Left lung (tissue), 10 donors: ENCODE data around the gene CYP27A1. TPM values are rescaled to one million over a fixed set of nuclear protein-coding genes. Genes with fewer than 3 reads are reported as not detected.

ENCODE experiments used
- ATAC-seq: fragments of 200-7000 bp; cut with Tn5 transposase; one replicate; pipeline ENCODE4 v1.9.1; 2020; ENCODE audit warnings: moderate library complexity
- DNase-seq, 4 donors: peaks; one replicate each; pipeline ENCODE4 v3.0.0-alpha.2; 2013 to 2020
- H3K27ac ChIP-seq, 2 donors: fragments of 200-600 bp; sonication (generic) in 1 of 2; one replicate each; pipeline versions ENCODE4 v1.5.0 to v1.8.0; 2020 to 2021
- H3K27me3 ChIP-seq, 2 donors: fragments of 200-600 bp; sonication (generic) in 1 of 2; one replicate each; pipeline versions ENCODE4 v1.5.0 to v1.8.0; 2020 to 2021
- H3K36me3 ChIP-seq, 2 donors: fragments of 200-600 bp; sonication (generic) in 1 of 2; one replicate each; pipeline versions ENCODE4 v1.5.0 to v1.8.0; 2020 to 2021
- H3K4me1 ChIP-seq, 2 donors: fragments of 200-600 bp; one replicate each; pipeline ENCODE4 v1.8.0; 2021
- H3K4me3 ChIP-seq, 2 donors: fragments of 200-600 bp; sonication (generic) in 1 of 2; one replicate each; pipeline versions ENCODE4 v1.5.0 to v1.8.0; 2020 to 2021; ENCODE audit warnings: mild to moderate bottlenecking in 1 of 2
- H3K9me3 ChIP-seq, 2 donors: fragments of 200-600 bp; sonication (generic) in 1 of 2; one replicate each; pipeline versions ENCODE4 v1.5.0 to v1.8.0; 2020 to 2021
- intact Hi-C, 2 donors: fragments of 100-400 bp; cut with DNase I; formaldehyde crosslinking; loops; one replicate each; pipeline versions ENCODE4 v1.11.2 to v1.14.2; 2022
- polyA plus RNA-seq, 6 donors: library from polyadenylated mRNA; unstranded; fragments of 120-200 nt; gene quantifications; one replicate each; pipeline ENCODE4 v1.2.1, GENCODE V29; 2013; ENCODE audit not compliant: insufficient read length in 6 of 6
- total RNA-seq, 2 donors: library from RNA; stranded (reverse); fragmentation: NEBNext Ultra II Directional; extraction: Animal tissue kit (Norgen Biotek cat#: 25700); gene quantifications; one replicate each; pipeline ENCODE4 v1.2.1, GENCODE V29; 2021
- TF ChIP-seq, protein P1 (sequence below), 2 donors: fragments of 200-600 bp; sonication (generic) in 1 of 2; IDR thresholded peaks; one replicate each; pipeline versions ENCODE4 v1.5.0 to v1.8.0; 2021; ENCODE audit warnings: antibody characterized with exemption in 2 of 2
- donor health status: DM: no; HTN: yes; CAD: no.
- donor health status: DM: no; HTN: no; CAD: no.

CYP27A1 gene
- total and polyA plus RNA-seq, 8 donors: 24.3 to 95.9 (median 30.7) TPM

- Histone ChIP-seq H3K27ac (no peak overlapping the region), H3K9me3 (no peaks in the 10 kb centered on the region), H3K27me3 (no peaks in the 10 kb centered on the region), H3K4me3 (no peak overlapping the region), H3K36me3 (no peaks in the 10 kb centered on the region), H3K4me1 (no peaks in the 10 kb centered on the region)
- intact Hi-C loops: no loop called here
- ATAC-seq (no peak), DNase-seq (no peak)
- TF ChIP-seq, protein P1, sequence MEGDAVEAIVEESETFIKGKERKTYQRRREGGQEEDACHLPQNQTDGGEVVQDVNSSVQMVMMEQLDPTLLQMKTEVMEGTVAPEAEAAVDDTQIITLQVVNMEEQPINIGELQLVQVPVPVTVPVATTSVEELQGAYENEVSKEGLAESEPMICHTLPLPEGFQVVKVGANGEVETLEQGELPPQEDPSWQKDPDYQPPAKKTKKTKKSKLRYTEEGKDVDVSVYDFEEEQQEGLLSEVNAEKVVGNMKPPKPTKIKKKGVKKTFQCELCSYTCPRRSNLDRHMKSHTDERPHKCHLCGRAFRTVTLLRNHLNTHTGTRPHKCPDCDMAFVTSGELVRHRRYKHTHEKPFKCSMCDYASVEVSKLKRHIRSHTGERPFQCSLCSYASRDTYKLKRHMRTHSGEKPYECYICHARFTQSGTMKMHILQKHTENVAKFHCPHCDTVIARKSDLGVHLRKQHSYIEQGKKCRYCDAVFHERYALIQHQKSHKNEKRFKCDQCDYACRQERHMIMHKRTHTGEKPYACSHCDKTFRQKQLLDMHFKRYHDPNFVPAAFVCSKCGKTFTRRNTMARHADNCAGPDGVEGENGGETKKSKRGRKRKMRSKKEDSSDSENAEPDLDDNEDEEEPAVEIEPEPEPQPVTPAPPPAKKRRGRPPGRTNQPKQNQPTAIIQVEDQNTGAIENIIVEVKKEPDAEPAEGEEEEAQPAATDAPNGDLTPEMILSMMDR (IDR thresholded peaks at IDR 0.05): no peak
Measured at GRCh38 chr2:218792433-218792832, 10.5 kb downstream of the CYP27A1 start.

GRCh38 chr2:218796691-218797090 is 14.7 kb downstream of the CYP27A1 start:
- ATAC-seq: no peak
- no peak overlapping the region for H3K4me3 ChIP-seq

GRCh38 chr2:218798767-218799504 is 17.0 kb downstream of the CYP27A1 start:
- H3K27ac ChIP-seq: no peak overlapping the region
- H3K9me3 ChIP-seq: peaks cover 0 to 2% of the 10 kb centered on the region in 2 donors
- no peaks in the 10 kb centered on the region for H3K36me3 ChIP-seq
- TF ChIP-seq, protein P1 (IDR thresholded peaks at IDR 0.05): no peak
- DNase-seq (no peak), ATAC-seq (no peak)
- H3K27me3 ChIP-seq: no peaks in the 10 kb centered on the region
- intact Hi-C loops: no loop called here
- peaks cover 0 to 13% of the 10 kb centered on the region in 2 donors for H3K4me1 ChIP-seq
- H3K4me3 ChIP-seq: no peak overlapping the region

More at GRCh38 chr2:218796691-218797090, 14.7 kb downstream of the CYP27A1 start:
- H3K4me1 ChIP-seq: no peaks in the 10 kb centered on the region
- H3K9me3 ChIP-seq: no peaks in the 10 kb centered on the region
- DNase-seq: no peak
- no peaks in the 10 kb centered on the region for H3K36me3 ChIP-seq
- no peak overlapping the region for H3K27ac ChIP-seq
- intact Hi-C loops: no loop called here
- TF ChIP-seq, protein P1 (IDR thresholded peaks at IDR 0.05): no peak
- no peaks in the 10 kb centered on the region for H3K27me3 ChIP-seq

- peaks cover 0 to 12% of the 10 kb centered on the region in 2 donors for H3K9me3 ChIP-seq
- no peaks in the 10 kb centered on the region for H3K27me3 ChIP-seq
- H3K4me3 ChIP-seq: no peak overlapping the region
- H3K36me3 ChIP-seq: no peaks in the 10 kb centered on the region
- ATAC-seq (no peak), DNase-seq (no peak)
- TF ChIP-seq, protein P1 (IDR thresholded peaks at IDR 0.05): no peak
- no peak overlapping the region for H3K27ac ChIP-seq
- H3K4me1 ChIP-seq: peaks cover 0 to 13% of the 10 kb centered on the region in 2 donors
- intact Hi-C loops: no loop called here
Measured at GRCh38 chr2:218799990-218800389, 18.0 kb downstream of the CYP27A1 start.

DNA sequence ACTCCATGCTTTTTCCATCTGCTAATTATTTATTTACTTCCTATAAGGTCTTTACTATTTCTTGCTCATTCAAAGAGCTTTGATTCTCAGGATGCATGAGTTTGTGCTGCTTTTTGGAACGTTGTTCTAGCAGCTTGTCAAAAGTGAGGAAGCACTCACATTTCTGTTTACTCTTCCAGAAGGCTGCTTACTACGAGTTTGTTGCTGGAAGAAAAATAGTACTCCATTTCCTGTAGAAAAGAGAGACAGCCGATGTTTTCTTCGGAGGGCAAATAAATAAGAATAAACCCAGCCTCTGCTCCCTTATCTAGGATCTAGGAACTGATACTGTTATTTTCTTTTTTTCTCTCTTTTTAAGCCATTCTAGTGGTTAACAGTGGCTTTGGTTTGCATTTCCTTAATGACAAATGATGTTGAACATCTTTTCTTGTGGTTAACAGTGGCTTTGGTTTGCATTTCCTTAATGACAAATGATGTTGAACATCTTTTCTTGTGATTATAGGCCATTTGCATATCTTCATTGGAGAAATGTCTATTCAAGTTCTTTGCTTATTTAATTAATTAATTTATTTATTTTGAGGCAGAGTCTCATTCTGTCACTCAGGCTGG is 20.5 kb downstream of the CYP27A1 start:
- no peaks in the 10 kb centered on the region for H3K27me3 ChIP-seq
- DNase-seq (no peak), ATAC-seq (no peak)
- H3K36me3 ChIP-seq: no peaks in the 10 kb centered on the region
- H3K27ac ChIP-seq: no peak overlapping the region
- peaks cover 0 to 13% of the 10 kb centered on the region in 2 donors for H3K9me3 ChIP-seq
- no peak overlapping the region for H3K4me3 ChIP-seq
- intact Hi-C loops: no loop called here
- peaks cover 11 to 36% of the 10 kb centered on the region in 2 donors for H3K4me1 ChIP-seq
- TF ChIP-seq, protein P1 (IDR thresholded peaks at IDR 0.05): no peak
